GM12865 (cell line): ENCODE measurements around the gene MCFD2.

ENCODE experiments used
- DNase-seq: peaks from one replicate; pipeline ENCODE4 v3.0.0; 2010; ENCODE audit warnings: low read depth
- H3K4me3 ChIP-seq: 2 replicates; pipeline ENCODE4 v1.5.1; 2011; ENCODE audit warnings: mild to moderate bottlenecking, low read depth, low read length, control low read depth
- TF ChIP-seq, protein P1 (sequence below): IDR thresholded peaks from 2 replicates; pipeline ENCODE4 v1.5.1; 2011; ENCODE audit warnings: low read length, control low read depth, low read depth, inconsistent platforms; ENCODE audit not compliant: insufficient read depth; ENCODE audit errors: missing control alignments

MCFD2 gene

DNA sequence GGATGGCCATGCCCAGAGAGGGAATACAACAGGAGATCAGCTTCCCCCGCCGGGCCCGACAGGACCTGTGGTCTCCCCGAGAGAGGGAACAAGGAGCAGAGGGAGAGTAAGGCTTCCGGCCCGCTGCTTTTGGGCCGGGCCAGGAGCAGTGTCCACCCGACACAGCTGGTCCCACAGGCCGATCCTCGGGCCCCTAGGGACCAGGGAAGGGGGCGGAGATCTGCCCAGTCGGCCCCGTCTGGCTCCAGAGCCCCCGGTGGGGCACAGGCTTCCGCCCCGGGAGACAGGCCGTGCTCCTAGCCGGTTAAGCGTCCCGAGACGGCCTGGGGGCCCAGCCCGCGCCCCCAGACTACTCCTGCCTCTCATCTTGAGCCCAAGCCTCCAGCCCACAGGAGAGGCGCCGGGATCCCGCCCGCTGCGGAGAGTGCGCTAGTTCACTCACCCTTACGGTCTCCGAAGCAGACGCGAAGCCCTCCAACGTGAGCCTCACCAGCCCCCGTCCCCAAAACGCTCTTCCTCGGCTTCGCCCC, at the start of gene MCFD2:
TSS of gene MCFD2 (minus strand) at position 526 of the 530 bp plus-strand sequence. CDS start 6,635 bp downstream, outside the sequence.
- no peak for DNase-seq
- TF ChIP-seq, protein P1, sequence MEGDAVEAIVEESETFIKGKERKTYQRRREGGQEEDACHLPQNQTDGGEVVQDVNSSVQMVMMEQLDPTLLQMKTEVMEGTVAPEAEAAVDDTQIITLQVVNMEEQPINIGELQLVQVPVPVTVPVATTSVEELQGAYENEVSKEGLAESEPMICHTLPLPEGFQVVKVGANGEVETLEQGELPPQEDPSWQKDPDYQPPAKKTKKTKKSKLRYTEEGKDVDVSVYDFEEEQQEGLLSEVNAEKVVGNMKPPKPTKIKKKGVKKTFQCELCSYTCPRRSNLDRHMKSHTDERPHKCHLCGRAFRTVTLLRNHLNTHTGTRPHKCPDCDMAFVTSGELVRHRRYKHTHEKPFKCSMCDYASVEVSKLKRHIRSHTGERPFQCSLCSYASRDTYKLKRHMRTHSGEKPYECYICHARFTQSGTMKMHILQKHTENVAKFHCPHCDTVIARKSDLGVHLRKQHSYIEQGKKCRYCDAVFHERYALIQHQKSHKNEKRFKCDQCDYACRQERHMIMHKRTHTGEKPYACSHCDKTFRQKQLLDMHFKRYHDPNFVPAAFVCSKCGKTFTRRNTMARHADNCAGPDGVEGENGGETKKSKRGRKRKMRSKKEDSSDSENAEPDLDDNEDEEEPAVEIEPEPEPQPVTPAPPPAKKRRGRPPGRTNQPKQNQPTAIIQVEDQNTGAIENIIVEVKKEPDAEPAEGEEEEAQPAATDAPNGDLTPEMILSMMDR: no peak

DNA sequence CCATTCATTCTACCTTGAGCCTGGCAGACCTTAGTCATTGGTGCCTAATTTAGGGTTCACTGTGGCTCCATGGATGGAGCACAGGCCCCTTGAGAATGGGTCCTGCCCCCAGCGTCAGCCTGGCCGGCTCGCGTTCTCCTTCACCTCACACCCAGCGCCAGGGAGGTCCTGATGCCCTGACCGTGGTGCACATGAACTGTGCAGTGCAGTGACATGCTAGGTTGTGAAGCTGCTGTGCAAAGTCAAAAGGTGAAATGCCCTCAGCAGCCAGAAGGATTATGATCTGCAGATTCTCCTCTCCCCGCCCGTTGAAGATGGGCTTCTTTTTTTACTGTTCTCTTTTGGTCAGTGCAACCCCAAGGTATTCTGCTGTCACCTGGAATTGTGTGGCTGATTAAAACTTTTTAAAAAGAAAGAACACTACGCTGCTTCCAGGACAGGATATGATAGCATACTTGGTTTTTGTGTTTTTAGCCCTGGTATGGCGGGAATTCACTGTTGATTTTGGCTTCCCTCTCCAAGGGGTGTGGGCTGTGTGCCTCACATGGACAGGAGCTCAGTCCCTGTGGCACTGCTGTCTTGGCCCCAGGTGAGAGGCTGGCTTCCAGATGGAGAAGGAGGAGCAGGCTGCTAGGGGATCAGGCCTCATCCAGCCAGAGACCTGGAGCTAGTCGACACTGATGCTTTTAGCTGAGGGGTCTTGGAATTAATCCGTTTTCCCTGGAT, 49.4 kb upstream of the MCFD2 start:
- TF ChIP-seq, protein P1: no peak
- no peak overlapping the region for H3K4me3 ChIP-seq
- DNase-seq: no peak

More for the DNA sequence above, at the start of gene MCFD2:
- H3K4me3 ChIP-seq: peak within 1 kb of the TSS; percentile 77

DNA sequence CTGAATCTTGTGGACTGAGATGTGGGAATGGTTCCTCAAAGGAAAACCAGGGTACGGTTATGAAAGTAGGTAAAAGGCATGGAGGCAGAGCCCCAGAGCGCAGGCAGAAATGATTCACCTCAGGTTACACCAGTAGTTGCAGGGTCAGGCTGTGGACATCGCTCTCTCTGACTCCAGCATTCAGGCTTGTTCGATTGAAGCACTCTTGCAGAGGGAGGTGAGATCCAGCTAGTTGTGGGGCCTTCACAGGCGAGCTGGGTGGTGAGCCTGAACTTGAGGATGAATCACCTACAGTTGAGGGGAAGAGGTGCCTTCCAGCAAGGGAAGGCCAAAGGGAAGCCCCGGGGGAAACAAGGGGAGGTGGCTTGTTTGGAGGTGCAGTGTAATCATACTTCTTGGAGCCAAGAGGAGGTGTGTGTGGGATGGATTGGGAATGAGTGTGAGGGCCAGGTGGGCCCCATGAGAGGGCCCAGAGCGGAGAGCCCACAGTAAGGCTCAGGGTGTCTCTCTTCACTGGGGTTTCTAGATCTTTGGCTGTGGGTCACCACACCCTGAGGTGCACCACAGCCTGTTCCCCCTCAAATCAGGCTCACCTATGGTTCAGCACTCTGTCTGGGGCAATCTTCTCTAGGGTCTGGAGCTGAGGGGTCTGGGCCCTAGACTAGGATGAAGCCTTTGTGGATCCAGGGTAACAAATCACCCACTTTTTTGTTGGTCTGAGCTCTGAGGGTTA, 48.5 kb upstream of the MCFD2 start:
- TF ChIP-seq, protein P1: no peak
- H3K4me3 ChIP-seq: no peak overlapping the region
- DNase-seq: no peak

DNA sequence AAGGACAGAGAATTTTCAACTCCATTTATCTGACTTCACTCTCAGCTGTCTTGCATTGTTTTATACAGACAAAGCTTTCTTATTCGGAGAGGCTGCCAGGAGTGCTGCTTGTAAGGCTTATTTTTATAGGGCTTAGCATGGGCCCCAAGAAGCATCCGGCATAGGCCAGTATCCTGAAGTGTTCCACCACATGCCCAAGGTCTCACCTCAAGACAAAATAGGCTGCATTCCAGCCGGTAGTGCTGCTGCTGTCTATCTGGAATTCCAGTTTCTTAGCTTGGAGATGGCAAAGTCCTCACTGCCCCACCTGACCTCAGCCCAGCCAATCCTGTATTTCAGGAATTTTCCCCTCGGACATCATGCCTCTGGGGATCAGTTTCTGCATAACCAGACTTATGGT, 47.6 kb upstream of the MCFD2 start:
- TF ChIP-seq, protein P1: no peak
- H3K4me3 ChIP-seq: no peak overlapping the region
- no peak for DNase-seq

DNA sequence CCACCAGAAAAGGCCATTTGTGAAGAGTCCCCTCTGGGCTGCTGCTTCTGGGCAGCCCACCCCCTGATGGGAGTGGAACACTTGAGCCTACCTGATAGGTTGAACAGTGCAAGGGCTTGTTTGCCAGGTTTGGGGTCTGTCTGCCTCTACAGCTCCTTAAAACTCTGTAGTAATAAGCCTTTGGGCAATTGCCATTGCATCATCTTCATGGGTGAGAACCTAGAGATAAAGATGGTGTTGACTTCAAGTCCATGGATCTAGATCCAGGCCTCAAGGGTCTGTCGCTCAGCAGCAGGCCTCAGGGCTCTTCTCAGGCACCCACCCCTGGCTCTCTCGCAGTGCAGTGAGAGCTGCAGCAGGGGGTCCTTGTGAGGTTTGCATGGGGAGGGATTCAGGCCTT, 47.1 kb upstream of the MCFD2 start:
- no peak for DNase-seq
- TF ChIP-seq, protein P1: no peak
- no peak overlapping the region for H3K4me3 ChIP-seq

DNA sequence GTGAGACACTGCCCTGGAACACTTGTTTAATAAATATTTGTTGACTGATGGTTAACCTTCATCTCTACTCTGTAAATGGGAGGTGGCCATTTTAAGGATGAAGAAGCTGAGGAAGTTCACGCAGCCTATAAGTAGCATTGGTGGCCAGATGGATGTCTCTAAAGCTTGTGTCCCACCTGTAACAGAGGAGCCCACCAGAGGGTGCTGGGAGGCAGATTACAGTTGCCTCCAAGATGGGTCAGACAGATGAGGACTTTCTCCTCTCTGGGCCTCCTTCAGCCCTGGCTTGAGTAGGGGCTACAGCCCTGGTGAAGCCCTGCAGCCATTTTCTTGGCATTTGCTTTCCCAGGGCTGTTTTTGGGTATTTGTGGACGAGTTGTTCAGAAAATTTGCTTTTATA, 45.0 kb upstream of the MCFD2 start:
- no peak overlapping the region for H3K4me3 ChIP-seq
- no peak for DNase-seq
- TF ChIP-seq, protein P1: no peak
